ENCODE results near the gene ODF2L.
"Not testable (repeated sequence)": the region's sequence is repeated elsewhere in the genome, so short reads cannot be mapped to it uniquely, and the experiment has no call there.

Gene ODF2L

DNA sequence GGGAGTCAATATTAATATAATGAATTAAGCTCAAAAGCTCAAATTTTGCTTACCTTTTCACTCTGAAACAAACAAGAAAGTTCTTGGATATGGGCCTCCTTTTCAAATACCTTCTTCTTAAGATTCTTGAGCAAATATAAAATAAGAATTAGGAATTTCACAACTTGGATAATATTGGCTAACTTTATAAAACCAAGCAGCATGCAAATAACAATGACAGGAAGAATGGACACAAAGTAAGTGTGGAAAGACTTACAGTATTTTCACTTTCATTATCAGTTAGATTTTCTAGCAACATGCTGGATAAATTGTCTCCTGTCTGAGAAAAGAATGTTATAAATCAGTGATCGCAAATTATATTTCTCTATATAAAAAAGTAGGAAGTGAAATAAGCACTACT, 13.2 kb downstream of the ODF2L start:
- no peak for DNase-seq

DNA sequence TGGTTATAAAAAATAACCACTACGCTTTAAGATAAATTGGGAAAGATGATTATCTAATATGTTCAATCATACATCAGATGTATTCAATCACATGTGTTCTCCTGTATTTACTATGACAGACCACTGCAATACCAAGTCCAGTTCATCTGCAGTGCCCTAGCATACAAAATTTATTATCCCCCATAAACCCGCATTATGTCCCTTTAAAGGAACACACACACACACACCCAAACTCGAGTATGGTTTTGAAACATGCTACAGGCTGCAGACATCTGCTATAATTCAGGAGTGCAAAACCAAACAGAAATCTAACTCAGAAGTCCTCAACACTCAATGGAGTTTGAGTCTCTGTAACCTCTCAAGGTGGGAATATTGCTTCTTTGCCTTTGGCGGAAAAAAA, 14.9 kb downstream of the ODF2L start:
- no peak for DNase-seq

DNA sequence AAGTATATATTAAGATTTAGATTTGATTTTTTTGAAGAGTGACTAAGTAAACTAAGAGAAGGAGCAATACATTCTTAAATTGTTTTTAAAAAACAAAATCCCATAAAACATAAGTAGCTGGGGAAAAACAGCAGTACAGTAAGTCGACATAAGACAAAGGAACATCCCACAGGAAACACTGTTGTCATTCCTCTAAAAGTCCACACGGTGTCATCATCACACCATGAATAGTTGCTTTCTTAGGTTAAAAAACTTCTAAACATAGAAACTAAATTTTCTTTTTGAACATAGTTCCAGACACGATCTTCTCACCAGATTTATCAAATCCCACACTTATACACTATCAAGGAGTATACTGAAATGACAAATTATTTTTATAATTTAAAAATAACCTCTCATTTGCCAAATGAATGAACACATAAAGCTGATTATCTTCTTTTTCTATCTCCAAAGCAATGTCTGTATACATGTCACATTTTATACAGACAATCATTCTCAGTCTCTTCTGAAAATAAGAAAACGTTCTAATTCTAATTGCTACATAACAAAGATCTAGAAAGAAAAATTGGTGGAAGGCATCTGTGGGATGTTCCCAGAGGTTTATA, 15.8 kb downstream of the ODF2L start:
- no peak for DNase-seq

DNA sequence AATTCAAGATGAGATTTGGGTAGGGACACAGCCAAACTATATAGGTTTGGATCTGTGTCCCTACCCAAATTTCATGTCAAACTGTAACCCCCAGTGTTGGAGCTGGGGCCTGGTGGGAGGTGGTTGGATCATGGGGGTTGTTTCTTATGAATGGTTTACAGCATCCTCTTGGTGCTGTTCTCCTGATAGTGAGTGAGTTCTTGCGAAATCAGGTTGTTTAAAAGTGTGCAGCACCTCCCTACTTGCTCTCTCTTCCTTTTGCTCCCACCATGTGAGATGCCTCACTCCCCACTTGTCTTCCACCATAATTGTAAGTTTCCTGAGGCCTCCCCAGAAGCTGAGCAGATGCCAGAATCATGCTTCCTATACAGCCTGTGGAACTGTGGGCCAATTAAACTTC, 17.3 kb downstream of the ODF2L start:
- no peak for DNase-seq

DNA sequence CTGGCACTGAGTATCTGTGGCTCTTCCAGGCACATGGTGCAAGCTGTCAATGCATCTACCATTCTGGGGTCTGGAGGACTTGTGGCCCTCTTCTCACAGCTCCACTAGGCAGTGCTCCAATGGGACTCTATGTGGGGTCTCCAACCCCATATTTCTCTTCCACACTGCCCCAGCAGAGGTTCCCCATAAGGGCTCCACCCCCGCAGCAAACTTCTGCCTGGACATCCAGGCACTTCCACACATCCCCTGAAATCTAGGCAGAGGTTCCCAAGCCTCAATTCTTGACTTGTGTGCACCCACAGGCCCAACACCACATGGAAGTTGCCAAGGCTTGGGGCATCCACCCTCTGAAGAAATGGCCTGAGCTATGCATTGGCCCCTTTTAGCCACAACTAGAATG, 18.8 kb downstream of the ODF2L start:
- DNase-seq = no peak

DNA sequence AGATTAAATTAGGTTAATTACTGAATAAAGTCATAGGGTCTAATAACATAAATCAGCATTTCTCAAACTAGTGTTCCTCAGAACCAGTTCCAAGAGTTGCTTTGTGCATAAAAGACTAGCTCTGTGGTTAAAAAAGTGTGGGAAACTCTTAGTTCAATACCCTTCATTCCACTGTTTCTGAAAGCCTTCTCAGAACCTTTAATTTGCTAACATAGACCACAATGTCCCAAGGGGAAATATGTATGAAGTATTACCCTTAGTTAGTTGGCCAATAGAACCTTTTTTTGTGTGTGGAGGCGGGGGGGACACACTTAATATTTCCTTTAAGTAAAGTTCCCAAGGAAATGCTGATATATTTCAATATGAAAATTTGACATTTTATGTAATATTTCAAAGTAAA, 20.4 kb downstream of the ODF2L start:
- DNase-seq = no peak

DNA sequence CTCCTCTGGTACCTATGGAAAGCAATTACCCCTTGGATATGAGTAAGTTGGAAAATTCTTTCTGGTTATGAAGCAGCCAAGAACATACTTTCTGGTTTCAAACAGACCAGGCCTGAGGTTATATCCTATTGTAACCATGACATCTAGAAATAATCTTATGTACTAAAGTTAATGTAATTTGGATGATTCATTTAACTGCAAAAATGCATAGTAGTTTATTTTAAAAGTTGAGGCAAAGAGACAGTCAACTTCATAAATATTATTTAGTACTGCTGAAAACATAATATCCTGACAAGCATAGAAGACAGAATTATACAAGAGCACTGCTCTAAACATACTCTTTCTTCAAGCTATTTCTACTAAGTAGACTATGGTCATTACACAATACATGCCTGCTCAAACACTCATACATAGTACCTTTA, 25.5 kb downstream of the ODF2L start:
- no peak for DNase-seq

DNA sequence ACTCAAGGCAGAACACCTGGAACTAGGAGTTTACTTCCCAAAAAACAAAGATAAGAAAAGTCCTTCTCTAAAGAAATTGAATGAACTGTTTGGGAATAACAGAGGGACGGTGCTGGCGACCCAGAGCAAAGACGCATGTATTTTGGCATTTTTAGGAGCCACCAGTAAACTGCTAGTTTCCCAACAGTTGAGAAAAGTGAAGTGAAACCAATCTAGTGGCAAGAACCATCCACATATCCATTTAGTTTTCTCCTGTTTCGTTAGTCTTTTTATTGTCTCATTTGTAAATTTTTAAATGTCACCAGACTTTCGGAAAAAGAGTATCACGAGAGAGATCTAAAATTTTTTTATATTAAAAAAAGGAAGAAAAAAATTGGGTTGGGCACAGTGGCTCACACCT, 30.2 kb downstream of the ODF2L start:
- DNase-seq = no peak

DNA sequence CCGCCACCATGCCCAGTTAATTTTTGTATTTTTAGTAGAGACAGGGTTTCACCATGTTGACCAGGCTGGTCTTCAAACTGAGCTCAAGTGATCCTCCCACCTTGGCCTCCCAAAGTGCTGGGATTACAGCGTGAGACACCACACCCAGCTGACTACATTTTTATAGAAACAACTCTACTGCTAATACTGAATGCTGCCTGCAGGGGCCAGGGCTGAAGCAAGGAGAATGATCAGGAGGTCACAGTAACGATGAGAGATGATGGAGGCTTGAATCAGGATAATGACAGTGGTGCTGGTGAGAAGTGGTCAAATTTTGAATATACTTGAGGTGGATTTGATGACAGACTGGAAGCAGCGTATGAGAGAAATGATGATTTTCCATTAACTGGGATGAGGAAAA, 33.3 kb downstream of the ODF2L start:
- DNase-seq = no peak

DNA sequence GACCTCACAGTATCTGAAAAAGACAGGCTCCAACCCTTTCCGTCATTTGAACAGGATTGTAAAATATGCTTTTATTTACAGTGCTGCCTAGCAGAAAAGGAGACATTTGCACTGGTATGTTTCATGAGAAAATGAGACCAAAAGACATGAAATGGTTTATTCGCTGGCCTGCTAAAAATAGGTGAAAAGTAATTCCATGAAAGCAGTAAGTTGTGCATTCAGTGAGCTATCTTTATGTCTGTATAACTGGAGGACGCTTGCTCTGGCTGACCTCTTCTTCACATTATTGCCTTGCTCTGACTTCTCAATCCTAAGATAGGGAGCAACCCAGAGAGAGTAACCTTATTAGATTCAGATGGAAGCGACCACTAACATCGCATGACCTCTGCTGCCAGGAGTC, 38.3 kb downstream of the ODF2L start:
- no peak for DNase-seq

DNA sequence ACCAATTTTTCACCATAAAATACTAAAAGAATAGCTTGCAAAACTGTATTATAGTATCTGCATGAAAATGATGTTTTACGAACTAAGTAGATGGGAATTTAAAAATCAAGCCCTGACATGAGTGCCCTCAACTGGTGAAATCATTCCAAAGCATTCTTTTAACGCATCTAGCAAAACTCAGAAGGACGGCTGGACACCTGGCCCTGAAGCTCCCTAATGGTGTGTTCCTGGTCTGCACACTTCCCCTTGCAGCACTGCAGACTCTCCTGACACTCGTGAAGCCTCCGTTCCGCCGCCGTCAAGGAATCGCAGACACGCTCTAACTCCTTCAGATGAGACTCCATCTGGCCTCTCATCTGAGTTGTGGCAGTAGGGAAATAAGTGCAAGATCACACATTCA, 39.9 kb downstream of the ODF2L start:
- DNase-seq = no peak

DNA sequence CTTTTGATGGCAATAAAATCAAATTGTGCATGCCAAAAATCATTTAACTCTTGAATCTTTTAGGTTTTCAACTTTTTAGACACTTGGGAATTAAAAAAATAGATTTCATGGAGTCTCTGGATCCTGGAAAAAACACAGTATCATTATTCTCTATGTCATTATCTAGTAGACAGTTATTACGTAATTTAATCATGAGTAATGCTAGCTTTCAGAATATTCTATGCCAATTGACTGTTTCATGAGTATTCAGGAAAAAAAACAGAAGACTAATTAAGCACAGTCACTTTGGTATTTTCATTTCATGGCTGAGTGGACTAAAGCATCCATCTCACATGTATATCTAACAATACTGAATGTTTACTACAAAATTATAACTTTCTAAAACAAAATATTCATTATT, 44.0 kb downstream of the ODF2L start:
- DNase-seq = no peak

DNA sequence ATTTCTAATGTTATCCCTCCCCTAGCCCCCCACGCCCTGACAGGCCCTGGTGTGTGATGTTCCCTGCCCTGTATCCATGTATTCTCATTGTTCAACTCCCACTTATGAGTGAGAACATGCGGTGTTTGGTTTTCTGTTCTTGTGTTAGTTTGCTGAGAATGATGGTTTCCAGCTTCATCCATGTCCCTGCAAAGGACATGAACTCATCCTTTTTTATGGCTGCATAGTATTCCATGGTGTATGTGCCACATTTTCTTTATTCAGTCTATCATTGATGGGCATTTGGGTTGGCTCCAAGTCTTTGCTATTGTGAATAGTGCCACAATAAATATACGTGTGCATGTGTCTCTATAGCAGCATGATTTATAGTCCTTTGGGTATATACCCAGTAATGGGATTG, 45.9 kb downstream of the ODF2L start:
- DNase-seq = not testable (repeated sequence)

DNA sequence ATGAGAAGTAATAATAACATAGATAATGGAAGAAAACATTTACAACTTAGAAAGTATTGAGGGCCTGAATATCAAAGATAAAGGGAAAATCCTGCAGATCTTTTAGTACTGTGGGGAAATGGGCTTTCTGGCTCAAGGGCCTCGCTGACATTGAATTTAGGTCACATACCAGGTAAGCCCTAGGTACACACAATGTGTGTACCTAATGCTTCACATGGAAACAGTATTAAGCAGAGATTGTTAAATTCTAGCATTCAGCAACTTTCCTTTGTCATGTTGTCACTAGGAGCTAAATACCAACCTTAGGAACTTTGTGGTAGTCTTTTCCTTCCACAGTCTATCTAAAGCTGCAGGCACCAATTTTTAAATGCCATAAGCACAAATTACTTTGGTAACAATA, 49.7 kb downstream of the ODF2L start:
- no peak for DNase-seq

DNA sequence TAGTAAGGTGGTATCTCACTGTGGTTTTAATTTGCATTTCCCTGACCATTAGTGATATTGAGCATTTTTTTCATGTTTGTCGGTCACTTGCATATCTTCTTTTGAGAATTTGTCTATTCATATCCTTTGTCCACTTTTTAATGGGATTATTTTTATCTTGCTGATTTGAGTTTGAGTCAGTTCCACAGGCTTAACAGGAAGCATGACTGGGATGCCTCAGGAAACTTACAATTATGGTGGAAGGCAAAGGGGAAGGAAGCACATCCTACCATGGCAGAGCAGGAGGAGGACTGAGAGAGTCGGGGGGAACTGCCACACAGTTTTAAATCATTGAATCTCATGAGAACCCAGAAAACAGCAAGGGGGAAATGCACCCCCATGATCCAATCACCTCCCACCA, 51.1 kb downstream of the ODF2L start:
- DNase-seq = no peak

DNA sequence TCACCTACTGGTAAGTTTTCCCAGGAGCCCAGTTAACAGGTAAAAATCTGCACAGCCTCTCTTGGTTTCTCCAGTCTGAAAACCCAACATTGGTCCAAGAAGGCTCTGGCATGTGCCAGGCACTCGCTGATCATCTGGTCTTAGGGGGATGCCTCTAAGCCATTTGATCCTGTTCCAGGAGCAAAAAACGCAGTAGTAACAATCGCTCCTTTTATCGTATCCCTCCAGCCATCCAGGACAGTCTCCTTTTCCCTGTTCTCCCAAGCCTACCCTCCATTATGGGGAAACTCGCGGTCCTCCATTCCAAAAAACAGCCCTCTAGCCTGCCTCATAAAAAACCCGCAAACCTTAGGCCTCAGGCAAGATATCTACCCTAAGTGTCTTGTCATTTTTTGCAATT, 56.2 kb downstream of the ODF2L start:
- DNase-seq = no peak

DNA sequence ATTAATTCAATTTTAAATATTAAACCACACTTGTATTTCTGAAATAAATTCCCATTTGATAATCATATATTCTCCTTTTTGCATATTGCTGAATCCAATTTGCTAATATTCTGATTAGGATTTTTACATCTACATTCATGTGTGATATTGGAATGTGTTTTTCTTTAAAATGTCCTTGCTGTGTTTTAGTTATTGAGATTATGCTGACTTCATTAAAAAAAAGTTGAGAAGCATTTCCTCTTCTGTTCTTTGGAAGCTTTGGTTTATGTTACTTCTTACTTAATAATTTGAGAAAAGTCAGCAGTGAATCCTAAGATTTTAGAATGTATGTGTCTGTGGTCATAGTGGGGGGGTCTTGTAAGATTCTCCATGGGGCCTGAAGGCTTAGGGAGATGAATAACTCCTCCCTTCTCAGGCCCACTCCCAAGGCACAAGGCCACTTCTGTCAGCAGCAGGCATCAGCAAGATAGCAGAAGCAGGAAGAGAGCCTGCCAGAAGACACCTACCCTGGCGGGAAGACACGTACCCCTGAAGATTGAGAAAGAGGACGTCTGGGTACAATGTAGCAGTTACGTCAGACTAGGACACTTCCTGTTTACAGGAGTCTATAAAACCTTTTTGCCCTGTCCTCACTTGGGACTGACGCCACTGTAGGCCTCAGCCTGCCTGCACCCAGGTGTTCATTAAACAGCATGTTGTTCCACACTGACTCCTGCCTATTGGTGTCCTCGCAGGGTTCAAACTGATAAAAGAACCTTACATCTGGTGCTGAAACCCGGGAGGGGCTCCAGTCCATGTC, 56.9 kb downstream of the ODF2L start:
- DNase-seq = no peak

DNA sequence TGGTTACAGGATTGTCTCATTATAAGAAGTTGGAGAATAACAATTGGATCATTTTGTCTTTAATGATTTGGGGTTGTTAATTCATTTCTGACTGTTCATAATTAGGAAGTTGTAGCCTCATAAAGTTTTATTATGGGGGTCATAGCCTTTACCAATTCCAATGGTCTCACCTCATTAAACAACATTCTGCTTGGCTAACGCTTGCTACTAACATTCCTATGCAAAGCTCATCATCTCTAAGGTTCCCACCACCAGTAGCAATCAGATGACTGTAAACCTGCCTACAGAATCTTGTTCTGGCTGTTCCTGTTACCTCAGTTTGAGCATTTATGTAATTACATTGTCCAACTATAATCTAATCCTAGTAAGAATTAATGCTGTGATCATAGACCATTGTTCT, 60.2 kb downstream of the ODF2L start:
- DNase-seq = no peak

DNA sequence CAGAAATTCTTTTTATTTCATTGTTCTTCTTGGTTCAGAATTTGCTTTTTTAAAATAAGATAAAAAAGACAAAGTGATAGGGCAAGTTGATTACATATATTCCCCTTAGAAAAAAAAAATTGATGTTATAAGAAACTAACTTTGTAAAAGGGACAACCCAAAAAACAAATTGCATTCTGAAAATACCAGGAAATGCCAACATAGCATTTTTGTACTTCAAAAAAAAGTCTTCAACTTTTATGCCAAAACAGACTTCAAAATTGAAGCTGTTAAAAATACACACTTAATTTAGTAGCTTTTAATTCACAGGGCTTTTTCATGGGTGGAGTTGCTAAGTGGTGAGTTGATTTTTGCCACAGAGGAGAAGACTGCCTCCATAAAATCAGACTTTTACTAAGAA, 70.9 kb downstream of the ODF2L start:
- DNase-seq = no peak

DNA sequence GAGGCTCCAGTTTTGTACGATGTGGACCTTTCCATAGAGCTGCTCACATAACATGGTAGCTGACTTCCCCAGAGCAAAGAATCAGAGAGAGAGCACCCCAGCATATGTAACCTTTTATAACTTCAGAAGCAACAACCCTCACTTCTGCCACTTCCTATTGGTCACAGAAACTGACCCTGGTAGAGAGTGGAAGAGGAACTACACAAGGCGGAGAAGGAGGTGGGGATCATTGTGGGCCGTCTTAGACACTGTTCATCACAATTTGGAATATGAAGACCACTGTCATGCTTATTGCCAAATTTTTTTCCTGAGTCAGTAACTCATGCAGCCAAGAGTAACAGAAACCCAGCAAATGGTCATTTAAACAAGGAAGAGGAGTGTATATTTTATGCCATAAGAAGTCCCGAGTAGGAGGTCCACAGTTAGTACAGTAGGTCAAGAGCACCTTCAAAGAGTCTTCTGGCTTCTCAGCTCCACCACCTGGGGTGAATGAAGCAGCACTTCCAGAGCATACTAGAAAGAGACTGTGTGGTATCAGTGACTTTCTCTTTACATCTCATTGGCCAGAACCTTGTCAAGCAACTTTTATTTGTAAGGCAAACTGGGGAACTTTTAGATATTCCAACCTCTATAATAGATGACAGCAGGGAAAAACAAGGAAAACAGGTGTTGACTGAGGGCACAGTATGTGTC, 71.8 kb downstream of the ODF2L start:
- no peak for DNase-seq

DNA sequence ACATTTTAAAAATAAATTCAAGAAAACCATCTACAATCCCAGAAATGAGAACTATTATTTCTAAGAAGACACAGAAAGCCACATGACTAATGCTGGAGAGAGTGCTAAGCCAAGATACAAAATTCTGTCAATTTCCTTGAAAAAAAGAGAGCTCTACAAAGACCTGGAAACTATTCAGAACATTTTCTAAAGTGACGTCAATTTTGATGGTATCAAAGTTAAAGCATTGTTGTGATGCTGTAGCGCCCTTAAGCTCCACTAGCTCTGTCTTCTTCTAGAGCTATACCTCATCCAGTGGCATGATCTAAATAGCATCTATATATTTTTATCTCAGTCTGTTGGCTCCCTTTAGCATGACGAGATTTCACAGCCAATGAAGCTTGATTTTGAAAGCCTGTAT, 73.9 kb downstream of the ODF2L start:
- DNase-seq = no peak

DNA sequence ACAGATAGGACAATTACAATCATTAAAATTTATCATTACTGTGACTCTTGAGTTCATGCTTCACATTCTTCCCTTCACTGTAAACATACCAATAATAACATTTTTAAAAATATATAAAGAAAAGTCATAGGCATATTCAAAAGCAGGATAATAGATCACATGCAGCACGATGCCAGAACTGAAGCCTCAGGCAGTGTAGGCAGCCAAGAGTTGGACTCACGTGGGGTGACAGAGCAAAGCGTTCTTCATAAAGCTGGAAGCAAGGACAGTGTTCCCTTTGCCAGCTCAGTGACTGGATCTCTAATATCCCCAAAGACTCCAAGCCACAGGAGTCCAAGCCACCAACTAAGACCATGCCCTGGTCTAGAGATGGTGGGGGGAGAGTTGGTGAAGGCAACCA, 77.7 kb downstream of the ODF2L start:
- no peak for DNase-seq

DNA sequence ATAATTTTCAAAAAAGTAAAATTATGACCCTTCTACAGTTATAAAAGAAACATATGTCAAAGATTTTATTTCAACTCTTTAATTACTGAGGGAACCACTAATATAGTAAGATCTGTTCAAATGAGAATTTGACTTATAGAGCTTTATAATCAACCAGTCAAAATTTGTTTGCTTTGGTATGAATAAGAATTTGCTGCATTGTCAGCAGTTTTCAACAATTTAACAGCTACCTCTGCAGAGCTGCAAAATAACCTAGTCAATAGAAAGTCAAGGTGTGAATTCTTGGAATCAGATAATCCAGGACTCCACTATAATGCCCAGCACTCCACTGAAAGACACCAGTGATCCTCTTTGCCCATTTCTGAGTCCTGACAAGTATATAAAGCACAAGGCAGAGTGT, 78.2 kb downstream of the ODF2L start:
- DNase-seq = no peak

DNA sequence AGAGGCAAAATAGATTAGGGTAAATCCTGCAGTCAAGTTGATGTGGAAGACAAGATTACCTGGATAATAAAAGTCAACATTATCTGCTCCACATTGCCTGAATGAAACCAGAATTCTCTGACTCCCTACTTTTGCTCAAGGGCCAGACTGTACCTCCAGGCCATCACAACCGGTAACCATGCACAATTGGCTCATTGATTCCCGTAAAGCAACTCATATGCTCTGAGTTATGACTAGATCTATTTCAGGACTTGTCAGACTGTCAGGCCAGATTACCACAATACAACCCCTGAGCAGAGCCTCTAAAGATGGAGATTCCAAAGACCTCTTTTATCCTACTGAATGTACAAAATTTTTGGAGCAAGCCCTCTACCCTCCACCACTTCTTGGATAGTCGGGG, 90.4 kb downstream of the ODF2L start:
- DNase-seq = no peak

Data from stimulated activated CD4-positive, alpha-beta T cell treated with anti-CD3 and anti-CD28 coated beads, Interleukin-2, amount 100 ng/mL, for 24 hours (primary cell).